H9 (cell line): Measurements from ENCODE around the gene AGMO. TPM values are rescaled to one million over a fixed set of nuclear protein-coding genes. Genes with fewer than 3 reads are reported as not detected.

Source experiments
- DNase-seq: peaks from one replicate; pipeline ENCODE4 v3.0.0-alpha.2; 2017
- H2AFZ ChIP-seq: one replicate; pipeline ENCODE4 v1.6.1; 2013; ENCODE audit warnings: mild to moderate bottlenecking, low read length, control low read depth, moderate library complexity
- H2AK5ac ChIP-seq: 2 replicates; pipeline ENCODE4 v1.6.1; 2013; ENCODE audit warnings: low read length, control low read depth, mixed read lengths; ENCODE audit not compliant: insufficient read length
- H2BK120ac ChIP-seq: one replicate; pipeline ENCODE4 v1.6.1; 2013; ENCODE audit warnings: low read depth, mild to moderate bottlenecking, low read length, control low read depth, inconsistent platforms; ENCODE audit not compliant: poor library complexity, severe bottlenecking
- H2BK12ac ChIP-seq: 2 replicates; pipeline ENCODE4 v1.6.1; 2013; ENCODE audit warnings: low read length, control low read depth, mixed read lengths, low read depth; ENCODE audit not compliant: insufficient read length
- H2BK15ac ChIP-seq: 2 replicates; pipeline ENCODE4 v1.6.1; 2013; ENCODE audit warnings: low read depth, low read length, control low read depth
- H2BK20ac ChIP-seq: one replicate; pipeline ENCODE4 v1.6.1; 2013; ENCODE audit warnings: low read depth, mild to moderate bottlenecking, low read length, control low read depth, inconsistent platforms; ENCODE audit not compliant: poor library complexity, severe bottlenecking
- H2BK5ac ChIP-seq: 2 replicates; pipeline ENCODE4 v1.6.1; 2013; ENCODE audit warnings: low read length, control low read depth, mixed read lengths; ENCODE audit not compliant: insufficient read length
- H3K14ac ChIP-seq: 2 replicates; pipeline ENCODE4 v1.6.1; 2013; ENCODE audit warnings: low read length, control low read depth; ENCODE audit not compliant: insufficient read depth
- H3K18ac ChIP-seq: 2 replicates; pipeline ENCODE4 v1.6.1; 2013; ENCODE audit warnings: low read depth, mild to moderate bottlenecking, mixed read lengths, low read length, control low read depth; ENCODE audit not compliant: insufficient read length
- H3K23ac ChIP-seq: 2 replicates; pipeline ENCODE4 v1.6.1; 2013; ENCODE audit warnings: low read length, control low read depth, mixed read lengths, low read depth; ENCODE audit not compliant: insufficient read length
- H3K23me2 ChIP-seq: 2 replicates; pipeline ENCODE4 v1.6.1; 2013; ENCODE audit warnings: low read depth, mild to moderate bottlenecking, mixed read lengths, low read length, control low read depth; ENCODE audit not compliant: insufficient read length, poor library complexity, severe bottlenecking
- H3K27ac ChIP-seq: 2 replicates; pipeline ENCODE4 v1.5.1; 2013; ENCODE audit warnings: low read length, control low read depth, mixed read lengths, low read depth; ENCODE audit not compliant: insufficient read length
- H3K27me3 ChIP-seq: 2 replicates; pipeline ENCODE4 v1.6.1; 2013; ENCODE audit warnings: low read length, control low read depth, inconsistent platforms; ENCODE audit not compliant: insufficient read depth
- H3K4ac ChIP-seq: 2 replicates; pipeline ENCODE4 v1.6.1; 2013; ENCODE audit warnings: low read depth, mild to moderate bottlenecking, control low read depth, inconsistent platforms, low read length, moderate library complexity
- H3K4me1 ChIP-seq: 2 replicates; pipeline ENCODE4 v1.6.1; 2013; ENCODE audit warnings: low read length, control low read depth, inconsistent platforms; ENCODE audit not compliant: insufficient read depth
- H3K4me2 ChIP-seq: 2 replicates; pipeline ENCODE4 v1.6.1; 2013; ENCODE audit warnings: low read length, control low read depth, mixed read lengths; ENCODE audit not compliant: insufficient read length, insufficient read depth
- H3K56ac ChIP-seq: 2 replicates; pipeline ENCODE4 v1.6.1; 2013; ENCODE audit warnings: low read depth, mild to moderate bottlenecking, mixed read lengths, low read length, control low read depth; ENCODE audit not compliant: insufficient read length
- H3K79me1 ChIP-seq: 2 replicates; pipeline ENCODE4 v1.6.1; 2013; ENCODE audit warnings: low read depth, mild to moderate bottlenecking, moderate library complexity, low read length, control low read depth, inconsistent platforms; ENCODE audit not compliant: insufficient read depth, poor library complexity, severe bottlenecking
- H3K79me2 ChIP-seq: 2 replicates; pipeline ENCODE4 v1.6.1; 2013; ENCODE audit warnings: low read length, control low read depth, inconsistent platforms; ENCODE audit not compliant: insufficient read depth
- H3K9ac ChIP-seq: 2 replicates; pipeline ENCODE4 v1.6.1; 2013; ENCODE audit warnings: low read length, control low read depth, mixed read lengths; ENCODE audit not compliant: insufficient read length; ENCODE audit errors: extremely low read depth
- H3K9me3 ChIP-seq: one replicate; pipeline ENCODE4 v1.6.1; 2013; ENCODE audit warnings: low read depth, low read length, inconsistent platforms; ENCODE audit not compliant: control insufficient read depth
- H3T11ph ChIP-seq: one replicate; pipeline ENCODE4 v1.6.1; 2013; ENCODE audit warnings: mild to moderate bottlenecking, low read length, control low read depth, inconsistent platforms
- H4K20me1 ChIP-seq: one replicate; pipeline ENCODE4 v1.6.1; 2013; ENCODE audit not compliant: control insufficient read depth, insufficient read length, insufficient read depth
- H4K5ac ChIP-seq: 2 replicates; pipeline ENCODE4 v1.6.1; 2013; ENCODE audit warnings: low read depth, mild to moderate bottlenecking, mixed read lengths, low read length, control low read depth; ENCODE audit not compliant: insufficient read length
- H4K8ac ChIP-seq: replicated peaks from 2 replicates; pipeline ENCODE4 v1.6.1; 2013; ENCODE audit warnings: low read length, control low read depth, mixed read lengths, low read depth; ENCODE audit not compliant: insufficient read length
- H4K91ac ChIP-seq: 2 replicates; pipeline ENCODE4 v1.6.1; 2013; ENCODE audit warnings: low read depth, mild to moderate bottlenecking, moderate library complexity, mixed read lengths, low read length, control low read depth; ENCODE audit not compliant: insufficient read length
- H3K27ac Mint-ChIP-seq, 3 experiments: 2 replicates in 2 of 3; 3 replicates in 1 of 3; pipeline ENCODE4 v1.8.0; 2020 to 2021; ENCODE audit warnings: mixed read lengths in 3 of 3, mild to moderate bottlenecking in 1 of 3, moderate library complexity in 1 of 3
- H3K27me3 Mint-ChIP-seq: 2 replicates; pipeline ENCODE4 v1.8.0; 2021; ENCODE audit warnings: low read depth, mild to moderate bottlenecking, moderate library complexity, mixed read lengths
- H3K36me3 Mint-ChIP-seq, 3 experiments: 2 replicates in 2 of 3; 3 replicates in 1 of 3; pipeline ENCODE4 v1.8.0; 2020 to 2021; ENCODE audit warnings: low read depth in 3 of 3, mixed read lengths in 3 of 3; ENCODE audit not compliant: insufficient read depth in 1 of 3
- H3K4me1 Mint-ChIP-seq, 2 experiments: 2 replicates each; pipeline ENCODE4 v1.8.0; 2020; ENCODE audit warnings: mixed read lengths in 2 of 2
- H3K4me3 Mint-ChIP-seq, 2 experiments: 2 replicates in 1 of 2; 3 replicates in 1 of 2; pipeline ENCODE4 v1.8.0; 2020 to 2021; ENCODE audit warnings: mild to moderate bottlenecking in 2 of 2, mixed read lengths in 2 of 2, moderate library complexity in 1 of 2
- H3K9me3 Mint-ChIP-seq, 2 experiments: 2 replicates in 1 of 2; 3 replicates in 1 of 2; pipeline ENCODE4 v1.8.0; 2020; ENCODE audit warnings: mild to moderate bottlenecking in 2 of 2, mixed read lengths in 2 of 2, moderate library complexity in 1 of 2
- WGBS: extraction: QIAGEN DNeasy Blood & Tissue Kit; methylation state at CpG from one replicate; pipeline ENCODE4 v1.1.7; 2013; ENCODE audit warnings: missing lambda C conversion rate, low lambda C conversion rate, mixed read lengths; ENCODE audit not compliant: insufficient read length; ENCODE audit errors: extremely low coverage; 5-methylcytosine and 5-hydroxymethylcytosine counted together
- total RNA-seq: library from RNA; stranded (reverse); gene quantifications from 2 replicates; pipeline ENCODE4 v1.2.1, GENCODE V29; 2021
- TF ChIP-seq, protein P1 (sequence below): fragments of 200-600 bp; sonication (generic); conservative IDR thresholded peaks from 3 replicates; pipeline ENCODE4 v1.8.0; 2021; ENCODE audit warnings: antibody characterized with exemption, mild to moderate bottlenecking

AGMO gene
- total RNA-seq, 1 experiment from 2014 or later, result 0.70 TPM

DNA sequence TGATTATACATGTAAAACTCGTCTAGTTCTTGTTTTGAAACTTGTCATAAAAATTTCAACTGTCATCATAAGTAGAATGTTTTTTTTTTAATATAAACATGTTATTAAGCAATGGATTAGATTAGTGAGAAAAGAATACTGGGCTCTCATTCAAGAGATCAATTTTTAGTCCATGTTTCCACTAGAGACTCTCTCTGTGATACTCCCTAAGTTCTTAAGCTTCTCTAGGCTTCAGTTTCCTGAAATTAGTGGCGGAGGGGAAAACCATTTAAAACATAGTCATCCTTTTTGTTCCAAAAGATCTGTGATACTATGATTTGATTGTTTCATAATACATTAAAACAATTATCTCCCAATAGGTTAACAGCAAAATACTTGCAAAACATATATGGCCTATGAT, 142.2 kb downstream of the AGMO start:
- Histone ChIP-seq H3T11ph (no peak overlapping the region), H2BK120ac (no peak overlapping the region), H3K27ac (no peak overlapping the region), H2BK12ac (no peak overlapping the region), H3K23me2 (no peaks in the 10 kb centered on the region), H4K8ac (no peak overlapping the region), H3K4ac (no peak overlapping the region), H4K5ac (no peak overlapping the region), H3K14ac (no peak overlapping the region), H3K9me3 (no peaks in the 10 kb centered on the region), H2BK20ac (no peak overlapping the region), H2BK5ac (no peak overlapping the region), H3K4me2 (no peak overlapping the region), H3K23ac (no peak overlapping the region), H2BK15ac (no peak overlapping the region), H3K18ac (no peak overlapping the region), H4K20me1 (no peaks in the 10 kb centered on the region), H3K4me1 (no peaks in the 10 kb centered on the region), H3K27me3 (no peaks in the 10 kb centered on the region), H3K9ac (no peak overlapping the region), H2AFZ (no peak overlapping the region), H3K56ac (no peak overlapping the region), H4K91ac (no peak overlapping the region), H3K79me2 (no peaks in the 10 kb centered on the region), H2AK5ac (no peak overlapping the region), H3K79me1 (no peaks in the 10 kb centered on the region)
- WGBS, result no CpG with 5 or more reads among the region's 2 CpGs
- H3K27ac Mint-ChIP-seq, result no peak overlapping the region
- TF ChIP-seq, protein P1, sequence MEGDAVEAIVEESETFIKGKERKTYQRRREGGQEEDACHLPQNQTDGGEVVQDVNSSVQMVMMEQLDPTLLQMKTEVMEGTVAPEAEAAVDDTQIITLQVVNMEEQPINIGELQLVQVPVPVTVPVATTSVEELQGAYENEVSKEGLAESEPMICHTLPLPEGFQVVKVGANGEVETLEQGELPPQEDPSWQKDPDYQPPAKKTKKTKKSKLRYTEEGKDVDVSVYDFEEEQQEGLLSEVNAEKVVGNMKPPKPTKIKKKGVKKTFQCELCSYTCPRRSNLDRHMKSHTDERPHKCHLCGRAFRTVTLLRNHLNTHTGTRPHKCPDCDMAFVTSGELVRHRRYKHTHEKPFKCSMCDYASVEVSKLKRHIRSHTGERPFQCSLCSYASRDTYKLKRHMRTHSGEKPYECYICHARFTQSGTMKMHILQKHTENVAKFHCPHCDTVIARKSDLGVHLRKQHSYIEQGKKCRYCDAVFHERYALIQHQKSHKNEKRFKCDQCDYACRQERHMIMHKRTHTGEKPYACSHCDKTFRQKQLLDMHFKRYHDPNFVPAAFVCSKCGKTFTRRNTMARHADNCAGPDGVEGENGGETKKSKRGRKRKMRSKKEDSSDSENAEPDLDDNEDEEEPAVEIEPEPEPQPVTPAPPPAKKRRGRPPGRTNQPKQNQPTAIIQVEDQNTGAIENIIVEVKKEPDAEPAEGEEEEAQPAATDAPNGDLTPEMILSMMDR, result no peak
- no peak for DNase-seq
- no peaks in the 10 kb centered on the region for H3K4me1 Mint-ChIP-seq
- no peaks in the 10 kb centered on the region for H3K27me3 Mint-ChIP-seq
- H3K36me3 Mint-ChIP-seq, result peaks cover 0 to 4% (median 1%) of the 10 kb centered on the region in 3 experiments; a peak in 5 of 7 replicates
- peaks cover 4 to 5% of the 10 kb centered on the region in 2 experiments; a peak in 2 of 5 replicates for H3K9me3 Mint-ChIP-seq
- no peak overlapping the region for H3K4me3 Mint-ChIP-seq
